Fibroblast of mammary gland (primary cell): ENCODE data around the gene WWOX.

Experiments
- DNase-seq: peaks from one replicate; pipeline ENCODE4 v3.0.0-alpha.2; 2010; ENCODE audit warnings: low read depth
- H3K4me3 ChIP-seq: 2 replicates; pipeline ENCODE4 v1.5.1; 2011; ENCODE audit warnings: low read depth, mild to moderate bottlenecking, low read length, moderate library complexity; ENCODE audit not compliant: control insufficient read depth
- TF ChIP-seq, protein P1 (sequence below): conservative IDR thresholded peaks from 2 replicates; pipeline ENCODE4 v1.5.1; 2011; ENCODE audit warnings: low read depth, low read length, inconsistent platforms; ENCODE audit not compliant: control insufficient read depth, insufficient read depth

WWOX gene

DNA sequence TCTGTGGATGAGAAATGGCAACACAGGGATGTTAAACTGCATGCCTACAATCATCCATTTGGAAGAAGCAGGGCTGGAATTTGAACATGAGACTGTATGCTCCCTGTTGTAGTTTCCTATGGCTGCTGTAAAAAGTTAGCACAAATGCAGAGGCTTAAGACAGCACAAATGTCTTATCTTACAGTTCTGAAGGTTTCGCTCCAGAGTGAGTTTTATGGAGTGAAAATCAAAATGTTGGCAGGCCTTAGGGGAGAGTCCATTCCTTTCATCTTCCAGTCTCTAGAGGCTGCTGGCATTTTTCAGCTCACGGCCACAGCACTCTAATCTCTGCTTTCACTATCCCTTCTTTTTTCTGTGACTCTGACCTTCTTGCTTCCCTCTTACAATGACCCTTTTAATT, 660.1 kb downstream of the WWOX start:
- no peak overlapping the region for H3K4me3 ChIP-seq
- TF ChIP-seq, protein P1, sequence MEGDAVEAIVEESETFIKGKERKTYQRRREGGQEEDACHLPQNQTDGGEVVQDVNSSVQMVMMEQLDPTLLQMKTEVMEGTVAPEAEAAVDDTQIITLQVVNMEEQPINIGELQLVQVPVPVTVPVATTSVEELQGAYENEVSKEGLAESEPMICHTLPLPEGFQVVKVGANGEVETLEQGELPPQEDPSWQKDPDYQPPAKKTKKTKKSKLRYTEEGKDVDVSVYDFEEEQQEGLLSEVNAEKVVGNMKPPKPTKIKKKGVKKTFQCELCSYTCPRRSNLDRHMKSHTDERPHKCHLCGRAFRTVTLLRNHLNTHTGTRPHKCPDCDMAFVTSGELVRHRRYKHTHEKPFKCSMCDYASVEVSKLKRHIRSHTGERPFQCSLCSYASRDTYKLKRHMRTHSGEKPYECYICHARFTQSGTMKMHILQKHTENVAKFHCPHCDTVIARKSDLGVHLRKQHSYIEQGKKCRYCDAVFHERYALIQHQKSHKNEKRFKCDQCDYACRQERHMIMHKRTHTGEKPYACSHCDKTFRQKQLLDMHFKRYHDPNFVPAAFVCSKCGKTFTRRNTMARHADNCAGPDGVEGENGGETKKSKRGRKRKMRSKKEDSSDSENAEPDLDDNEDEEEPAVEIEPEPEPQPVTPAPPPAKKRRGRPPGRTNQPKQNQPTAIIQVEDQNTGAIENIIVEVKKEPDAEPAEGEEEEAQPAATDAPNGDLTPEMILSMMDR: no peak
- DNase-seq: no peak

DNA sequence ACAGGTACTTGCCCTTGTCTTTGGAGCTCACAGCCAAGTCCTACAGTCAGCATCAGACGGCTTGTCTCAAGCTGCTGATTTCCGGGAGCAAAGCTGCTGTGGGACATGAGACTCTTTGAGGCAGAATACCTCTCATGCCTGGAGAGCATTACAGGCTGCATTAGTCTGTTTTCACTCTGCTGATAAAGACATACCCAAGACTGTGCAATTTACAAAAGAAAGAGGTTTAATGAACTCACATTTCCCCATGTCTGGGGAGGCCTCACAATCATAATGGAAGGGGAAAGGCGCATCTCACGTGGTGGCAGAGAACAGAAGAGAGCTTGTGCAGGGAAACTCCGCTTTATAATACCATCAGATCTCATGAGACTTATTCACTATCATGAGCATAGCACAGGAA, 661.2 kb downstream of the WWOX start:
- no peak overlapping the region for H3K4me3 ChIP-seq
- DNase-seq: no peak
- TF ChIP-seq, protein P1: no peak

DNA sequence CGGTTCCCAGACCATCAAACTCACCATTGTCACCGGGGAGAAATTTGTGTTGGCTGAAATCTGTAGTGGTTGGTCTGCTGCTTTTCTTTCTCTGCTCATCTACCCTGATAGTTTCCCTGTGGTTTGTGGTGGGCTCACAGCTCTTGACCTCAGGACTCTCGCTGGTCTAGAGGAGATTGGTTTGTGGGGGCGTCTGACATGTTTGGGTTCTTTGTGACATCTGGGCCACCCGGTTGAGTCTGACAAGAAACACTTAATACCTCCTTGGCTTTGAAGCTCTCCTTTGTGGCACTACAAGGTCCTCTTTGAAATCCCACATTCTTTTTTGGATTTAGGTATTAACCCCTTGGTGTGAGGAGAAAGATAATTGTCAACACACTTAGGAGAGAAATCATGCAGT, 662.0 kb downstream of the WWOX start:
- no peak overlapping the region for H3K4me3 ChIP-seq
- TF ChIP-seq, protein P1: no peak
- no peak for DNase-seq

DNA sequence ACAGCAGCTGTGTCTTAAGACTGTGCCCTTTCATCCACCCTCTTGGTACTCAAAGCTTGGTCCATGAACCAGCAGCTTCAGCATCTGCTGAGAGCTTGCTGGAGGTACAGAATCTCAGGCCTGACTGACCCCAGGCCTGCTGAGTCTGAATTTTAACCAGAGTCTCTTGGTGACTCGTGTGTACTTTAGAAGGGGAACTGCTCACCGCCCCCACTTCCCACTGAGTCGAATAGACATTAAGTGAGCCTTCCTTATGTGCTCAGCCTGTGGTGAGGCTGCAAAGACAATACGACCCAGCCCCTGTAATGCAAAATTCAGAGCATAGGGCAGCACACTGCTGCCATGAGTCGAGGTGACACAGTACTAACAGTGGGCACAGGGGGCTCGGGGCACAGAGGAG, 662.8 kb downstream of the WWOX start:
- TF ChIP-seq, protein P1: no peak
- no peak overlapping the region for H3K4me3 ChIP-seq
- DNase-seq: no peak

DNA sequence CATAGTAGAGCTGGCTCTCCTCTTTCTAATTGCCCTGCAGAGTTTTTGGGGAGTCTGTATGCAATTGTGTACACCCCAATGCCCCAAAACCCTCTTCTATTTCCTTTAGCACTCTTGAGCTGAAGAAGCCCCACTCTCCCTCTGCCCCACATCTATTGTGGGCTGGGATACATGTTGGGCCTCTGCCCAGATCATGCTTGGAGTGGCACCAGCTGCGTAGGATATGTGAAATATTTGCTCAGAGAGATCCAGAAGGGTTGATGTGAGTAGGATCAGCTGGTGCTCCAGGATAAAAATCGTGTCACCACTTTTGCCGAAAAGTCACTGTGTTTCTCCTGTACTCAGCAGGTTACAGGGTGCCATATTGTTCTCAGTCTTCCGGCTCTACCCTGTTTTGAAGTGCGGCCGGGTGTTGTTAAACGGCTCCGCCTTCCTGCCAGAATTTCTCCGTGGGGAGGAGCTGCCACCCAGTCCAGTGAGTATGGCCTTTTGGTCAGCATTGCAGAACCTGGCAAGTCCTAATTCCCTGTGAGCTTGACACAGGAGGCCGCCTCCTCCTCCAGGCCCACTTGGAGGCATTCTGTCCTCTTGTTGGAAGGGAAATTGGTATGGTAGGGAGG, 664.5 kb downstream of the WWOX start:
- TF ChIP-seq, protein P1: no peak
- no peak for DNase-seq
- no peak overlapping the region for H3K4me3 ChIP-seq

DNA sequence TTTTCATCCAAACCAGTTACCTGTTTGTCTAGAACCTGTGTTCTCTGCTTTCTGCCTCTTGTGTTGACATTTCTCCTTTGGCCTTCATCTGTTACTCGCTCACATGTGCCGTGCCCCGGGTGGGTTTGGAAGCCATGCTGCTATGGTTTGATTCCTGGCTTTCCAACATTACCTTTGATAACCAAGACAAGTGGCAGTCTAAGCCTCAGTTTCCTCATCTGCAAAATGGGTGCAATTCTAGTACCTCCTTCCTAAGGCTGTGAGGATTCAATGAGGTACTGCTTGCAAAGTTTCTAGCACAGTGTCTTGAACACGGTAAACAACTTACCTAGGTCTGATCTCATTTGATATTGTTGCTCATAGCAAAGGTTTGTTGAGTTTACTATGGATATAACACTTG, 665.0 kb downstream of the WWOX start:
- no peak for DNase-seq
- TF ChIP-seq, protein P1: no peak
- no peak overlapping the region for H3K4me3 ChIP-seq

DNA sequence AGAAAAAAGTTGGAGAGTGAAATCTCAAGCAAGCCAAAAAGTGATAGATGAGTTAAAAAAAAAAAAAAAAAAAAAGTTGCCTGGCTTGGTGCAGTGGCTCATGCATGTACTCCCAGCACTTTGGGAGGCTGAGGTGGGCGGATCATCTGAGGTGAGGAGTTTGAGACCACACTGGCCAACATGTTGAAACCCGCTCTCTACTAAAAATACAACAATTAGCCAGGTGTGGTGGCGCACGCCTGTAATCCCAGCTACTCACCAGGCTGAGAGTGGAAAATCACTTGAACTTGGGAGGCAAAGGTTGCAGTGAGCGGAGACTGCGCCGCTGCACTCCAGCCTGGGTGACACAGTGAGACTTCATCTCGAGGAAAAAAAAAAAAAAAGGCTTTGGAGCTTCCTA, 668.8 kb downstream of the WWOX start:
- DNase-seq: no peak
- H3K4me3 ChIP-seq: no peak overlapping the region

More for the DNA sequence above, 668.8 kb downstream of the WWOX start:
- TF ChIP-seq, protein P1: no peak
